OCI-LY1 (cell line): ENCODE data around the gene SRD5A1.

Experiments
- EZH2 ChIP-seq: fragments of 200-600 bp; sonication (generic), shearing (Covaris generic); IDR thresholded peaks from 2 replicates; pipeline ENCODE4 v1.8.0; 2017; ENCODE audit warnings: borderline replicate concordance, mixed run types, mild to moderate bottlenecking, antibody characterized with exemption, low read length, moderate library complexity, mixed read lengths
- TF ChIP-seq, protein P1 (sequence below): fragments of 200-600 bp; sonication (generic), shearing (Covaris generic); IDR thresholded peaks from 2 replicates; pipeline ENCODE4 v1.5.1; 2017; ENCODE audit warnings: mild to moderate bottlenecking, antibody characterized with exemption, low read length, moderate library complexity, mixed read lengths

DNA sequence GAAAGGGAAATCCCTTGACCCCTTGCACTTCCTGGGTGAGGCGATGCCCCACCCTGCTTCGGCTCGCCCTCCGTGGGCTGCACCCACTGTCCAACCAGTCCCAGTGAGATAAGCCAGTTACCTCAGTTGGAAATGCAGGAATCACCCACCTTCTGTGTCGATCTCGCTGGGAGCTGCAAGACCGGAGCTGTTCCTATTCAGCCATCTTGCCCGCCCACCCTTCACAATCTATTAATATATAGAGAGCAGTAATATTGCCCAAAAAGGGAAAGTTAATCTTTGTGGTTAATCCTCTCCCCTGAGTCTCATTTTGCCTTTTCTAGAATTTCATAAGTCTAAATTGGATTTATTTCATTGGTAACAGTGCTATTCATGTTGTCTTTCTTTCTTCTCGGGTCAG lies 16.4 kb downstream of the SRD5A1 start:
- TF ChIP-seq, protein P1, sequence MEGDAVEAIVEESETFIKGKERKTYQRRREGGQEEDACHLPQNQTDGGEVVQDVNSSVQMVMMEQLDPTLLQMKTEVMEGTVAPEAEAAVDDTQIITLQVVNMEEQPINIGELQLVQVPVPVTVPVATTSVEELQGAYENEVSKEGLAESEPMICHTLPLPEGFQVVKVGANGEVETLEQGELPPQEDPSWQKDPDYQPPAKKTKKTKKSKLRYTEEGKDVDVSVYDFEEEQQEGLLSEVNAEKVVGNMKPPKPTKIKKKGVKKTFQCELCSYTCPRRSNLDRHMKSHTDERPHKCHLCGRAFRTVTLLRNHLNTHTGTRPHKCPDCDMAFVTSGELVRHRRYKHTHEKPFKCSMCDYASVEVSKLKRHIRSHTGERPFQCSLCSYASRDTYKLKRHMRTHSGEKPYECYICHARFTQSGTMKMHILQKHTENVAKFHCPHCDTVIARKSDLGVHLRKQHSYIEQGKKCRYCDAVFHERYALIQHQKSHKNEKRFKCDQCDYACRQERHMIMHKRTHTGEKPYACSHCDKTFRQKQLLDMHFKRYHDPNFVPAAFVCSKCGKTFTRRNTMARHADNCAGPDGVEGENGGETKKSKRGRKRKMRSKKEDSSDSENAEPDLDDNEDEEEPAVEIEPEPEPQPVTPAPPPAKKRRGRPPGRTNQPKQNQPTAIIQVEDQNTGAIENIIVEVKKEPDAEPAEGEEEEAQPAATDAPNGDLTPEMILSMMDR: no peak
- no peak for TF ChIP-seq EZH2
